Smooth muscle cell (in vitro differentiated cells): ENCODE results near the gene MNT. TPM values are rescaled to one million over a fixed set of nuclear protein-coding genes. Genes with fewer than 3 reads are reported as not detected.

Experiments
- DNase-seq: peaks from one replicate; lab custom pipeline; 2025; ENCODE audit not compliant: unreplicated experiment; lab: John Stamatoyannopoulos, UW
- H2AFZ ChIP-seq: fragments of 200-600 bp; sonication (generic); 2 replicates; pipeline ENCODE4 v1.6.0; 2016; ENCODE audit warnings: antibody characterized with exemption, low read depth, mild to moderate bottlenecking
- H3F3A ChIP-seq: fragments of 200-600 bp; sonication (generic); 2 replicates; pipeline ENCODE4 v1.6.0; 2017; ENCODE audit warnings: antibody characterized with exemption, low read depth
- H3K27ac ChIP-seq: fragments of 200-600 bp; sonication (generic); 2 replicates; pipeline ENCODE4 v1.5.1; 2016; ENCODE audit warnings: low read depth, mild to moderate bottlenecking
- H3K27me3 ChIP-seq: fragments of 200-600 bp; sonication (generic); 2 replicates; pipeline ENCODE4 v1.6.1; 2016; ENCODE audit warnings: low read depth, mild to moderate bottlenecking
- H3K36me3 ChIP-seq: fragments of 200-600 bp; sonication (generic); 2 replicates; pipeline ENCODE4 v1.5.1; 2016; ENCODE audit warnings: low read depth
- H3K4me1 ChIP-seq: fragments of 200-600 bp; sonication (generic); 2 replicates; pipeline ENCODE4 v1.5.1; 2016; ENCODE audit warnings: low read depth
- H3K4me2 ChIP-seq: fragments of 200-600 bp; sonication (generic); 2 replicates; pipeline ENCODE4 v1.6.0; 2016; ENCODE audit warnings: mild to moderate bottlenecking
- H3K4me3 ChIP-seq: fragments of 200-600 bp; sonication (generic); 2 replicates; pipeline ENCODE4 v1.5.1; 2016; ENCODE audit warnings: mild to moderate bottlenecking
- H3K79me2 ChIP-seq: fragments of 200-600 bp; sonication (generic); 2 replicates; pipeline ENCODE4 v1.6.0; 2016; ENCODE audit warnings: low read depth, mild to moderate bottlenecking
- H3K9ac ChIP-seq: fragments of 200-600 bp; sonication (generic); 2 replicates; pipeline ENCODE4 v1.6.0; 2016; ENCODE audit warnings: low read depth
- H3K9me3 ChIP-seq: fragments of 200-600 bp; sonication (generic); replicated peaks from 2 replicates; pipeline ENCODE4 v1.5.1; 2016; ENCODE audit warnings: low read depth
- H4K20me1 ChIP-seq: fragments of 200-600 bp; sonication (generic); 2 replicates; pipeline ENCODE4 v1.6.0; 2016; ENCODE audit warnings: low read depth
- CTCF ChIP-seq: fragments of 200-600 bp; sonication (generic); IDR thresholded peaks from 2 replicates; pipeline ENCODE4 v1.5.1; 2017; ENCODE audit warnings: borderline replicate concordance, mild to moderate bottlenecking, antibody characterized with exemption; ENCODE audit not compliant: insufficient read depth, poor library complexity, severe bottlenecking
- WGBS: methylation state at CpG from one replicate; pipeline ENCODE4 v1.1.7; 2016; ENCODE audit warnings: low lambda C conversion rate; 5-methylcytosine and 5-hydroxymethylcytosine counted together
- polyA plus RNA-seq: library from polyadenylated mRNA; unstranded; fragments of >200 nt; fragmentation: Nextera tagmentation; extraction: Ambion mirVana; gene quantifications from 2 replicates; pipeline ENCODE4 v1.2.1, GENCODE V29; 2016
- small RNA-seq: library from RNA; depleted of rRNA; stranded (forward); fragments of <200 nt; gene quantifications from one replicate; pipeline ENCODE3, GENCODE V24; 2014
- total RNA-seq: library from RNA; depleted of rRNA; stranded (reverse); fragments of >200 nt; gene quantifications from 2 replicates; pipeline ENCODE4 v1.2.3, GENCODE V29; 2014

MNT gene
- total and polyA plus RNA-seq, 2 experiments from 2014 or later: 5.7 to 12.8 TPM

- peak; percentile 35 for DNase-seq
- Histone ChIP-seq H3K36me3 (peaks cover 7% of the 10 kb centered on the region), H3K9me3 (no peaks in the 10 kb centered on the region), H3K27me3 (no peaks in the 10 kb centered on the region), H2AFZ (peak within 1 kb of the TSS; percentile 97), H3K4me1 (peaks cover 10% of the 10 kb centered on the region), H3K4me2 (peak within 1 kb of the TSS; percentile 87), H4K20me1 (no peaks in the 10 kb centered on the region), H3K4me3 (peak within 1 kb of the TSS; percentile 75), H3K9ac (peak within 1 kb of the TSS; percentile 89), H3K79me2 (peaks cover 34% of the 10 kb centered on the region), H3K27ac (peak within 1 kb of the TSS; percentile 71), H3F3A (peaks cover 4% of the 10 kb centered on the region)
- WGBS: under 1% methylated on average over 53 of the region's 77 CpGs
- no peak for TF ChIP-seq CTCF
Measured at GRCh38 chr17:2336852-2337543, 63.9 kb downstream of the MNT start, which contains the start of gene SGSM2. Gene SGSM2 (plus strand): TSS chr17:2337501. CDS start chr17:2337689, 188 bp downstream.

GRCh38 chr17:2336215-2336851 lies 64.5 kb downstream of the MNT start, which contains the start of gene TSR1:
Gene TSR1 (minus strand): TSS chr17:2336457. CDS start chr17:2336427, 30 bp downstream.
- H3K4me1 ChIP-seq: peaks cover 10% of the 10 kb centered on the region
- no peaks in the 10 kb centered on the region for H4K20me1 ChIP-seq
- 2% methylated on average over 48 of the region's 48 CpGs for WGBS
- peak within 1 kb of the TSS; percentile 97 for H2AFZ ChIP-seq
- H3K79me2 ChIP-seq: peaks cover 34% of the 10 kb centered on the region
- H3K9ac ChIP-seq: peak within 1 kb of the TSS; percentile 89
- TF ChIP-seq CTCF: peak; percentile 10
- H3K27ac ChIP-seq: peak within 1 kb of the TSS; percentile 71
- peaks cover 4% of the 10 kb centered on the region for H3F3A ChIP-seq
- H3K4me3 ChIP-seq: peak within 1 kb of the TSS; percentile 75
- H3K36me3 ChIP-seq: peaks cover 7% of the 10 kb centered on the region
- peak; percentile 62 for DNase-seq
- no peaks in the 10 kb centered on the region for H3K9me3 ChIP-seq
- peak within 1 kb of the TSS; percentile 87 for H3K4me2 ChIP-seq
- H3K27me3 ChIP-seq: no peaks in the 10 kb centered on the region

- WGBS: 6% methylated on average over 17 of the region's 17 CpGs
- DNase-seq: no peak
- peaks cover 9% of the 10 kb centered on the region for H3K36me3 ChIP-seq
Measured at GRCh38 chr17:2335726-2336214, 65.1 kb downstream of the MNT start.

More at GRCh38 chr17:2335726-2336214, 65.1 kb downstream of the MNT start:
- peak overlapping the region; percentile 75 for H3K4me3 ChIP-seq
- peak overlapping the region; percentile 87 for H3K4me2 ChIP-seq
- no peaks in the 10 kb centered on the region for H3K27me3 ChIP-seq
- H3K27ac ChIP-seq: peak overlapping the region; percentile 71
- H3K79me2 ChIP-seq: peaks cover 35% of the 10 kb centered on the region
- peak overlapping the region; percentile 89 for H3K9ac ChIP-seq
- peaks cover 4% of the 10 kb centered on the region for H3F3A ChIP-seq
- H3K9me3 ChIP-seq: no peaks in the 10 kb centered on the region
- peaks cover 10% of the 10 kb centered on the region for H3K4me1 ChIP-seq
- TF ChIP-seq CTCF: no peak
- H4K20me1 ChIP-seq: no peaks in the 10 kb centered on the region
- H2AFZ ChIP-seq: peak overlapping the region; percentile 97

Small RNAs within 50 kb of the gene (small RNA-seq; reads per million reads assigned to genes)
- gene AC006435.3 (not detected), gene AC006435.4 (not detected)

Other genes with a start within 250 kb of the MNT start
- gene SMG6, start 97.3 kb downstream of the MNT start, total RNA-seq: 11.2 and 21.4 TPM in 2 replicates
- 10.6 and 13.1 TPM in 2 replicates for gene SMG6, start 97.3 kb downstream of the MNT start, polyA plus RNA-seq
- 7.8 and 35.2 TPM in 2 replicates for gene SRR, start 97.1 kb downstream of the MNT start, total RNA-seq
- 11.3 and 14.3 TPM in 2 replicates for gene SRR, start 97.1 kb downstream of the MNT start, polyA plus RNA-seq
- gene TSR1, start 64.6 kb downstream of the MNT start, total RNA-seq: 22.1 and 39.5 TPM in 2 replicates
- 17.6 and 23.7 TPM in 2 replicates for gene TSR1, start 64.6 kb downstream of the MNT start, polyA plus RNA-seq
- gene SGSM2, start 63.6 kb downstream of the MNT start, total RNA-seq: 10.4 and 20.8 TPM in 2 replicates
- 26.9 and 33.2 TPM in 2 replicates for gene SGSM2, start 63.6 kb downstream of the MNT start, polyA plus RNA-seq
- gene METTL16, start 110.8 kb upstream of the MNT start, total RNA-seq: 27.4 and 56.6 TPM in 2 replicates
- 14.4 and 16.8 TPM in 2 replicates for gene METTL16, start 110.8 kb upstream of the MNT start, polyA plus RNA-seq
- gene PAFAH1B1, start 192.6 kb upstream of the MNT start, total RNA-seq: 105 and 171 TPM in 2 replicates
- gene PAFAH1B1, start 192.6 kb upstream of the MNT start, polyA plus RNA-seq: 126 and 127 TPM in 2 replicates